Neural cell (in vitro differentiated cells): Measurements from ENCODE around the gene WNK2. TPM values are rescaled to one million over a fixed set of nuclear protein-coding genes. Genes with fewer than 3 reads are reported as not detected.

ENCODE experiments used
- H2AFZ ChIP-seq: fragments of 200-600, 300-800 bp; sonication (generic), shearing (Covaris generic); 2 replicates; pipeline ENCODE4 v1.6.0; 2014; ENCODE audit warnings: low read depth, mild to moderate bottlenecking, antibody characterized with exemption, low read length, moderate library complexity
- H3F3A ChIP-seq: fragments of 200-600 bp; shearing (Covaris generic); 2 replicates; pipeline ENCODE4 v1.6.1; 2016; ENCODE audit warnings: mild to moderate bottlenecking, moderate library complexity, mixed read lengths, antibody characterized with exemption, low read length; ENCODE audit not compliant: insufficient read depth, poor library complexity, severe bottlenecking
- H3K27ac ChIP-seq: fragments of 200-600, 300-800 bp; sonication (generic), shearing (Covaris generic); 2 replicates; pipeline ENCODE4 v1.5.1; 2014; ENCODE audit warnings: mild to moderate bottlenecking, low read length, moderate library complexity
- H3K27me3 ChIP-seq: fragments of 300-800, 200-600 bp; sonication (generic), shearing (Covaris generic); 2 replicates; pipeline ENCODE4 v1.6.0; 2014; ENCODE audit warnings: mild to moderate bottlenecking, low read depth, low read length, moderate library complexity; ENCODE audit not compliant: insufficient read depth
- H3K36me3 ChIP-seq: fragments of 300-800, 200-600 bp; sonication (generic), shearing (Covaris generic); 2 replicates; pipeline ENCODE4 v1.5.1; 2014; ENCODE audit warnings: mild to moderate bottlenecking, antibody characterized with exemption, low read length, moderate library complexity; ENCODE audit not compliant: insufficient read depth
- H3K4me2 ChIP-seq: fragments of 300-800, 200-600 bp; sonication (generic), shearing (Covaris generic); 2 replicates; pipeline ENCODE4 v1.6.0; 2014; ENCODE audit warnings: mild to moderate bottlenecking, low read length
- H3K4me3 ChIP-seq: fragments of 300-800, 200-600 bp; sonication (generic), shearing (Covaris generic); 2 replicates; pipeline ENCODE4 v1.5.1; 2014; ENCODE audit warnings: mild to moderate bottlenecking, low read length, moderate library complexity
- H3K79me2 ChIP-seq: fragments of 200-600 bp; shearing (Covaris generic); replicated peaks from 2 replicates; pipeline ENCODE4 v1.6.0; 2014; ENCODE audit warnings: mild to moderate bottlenecking, low read length, moderate library complexity; ENCODE audit not compliant: insufficient read depth
- H3K9ac ChIP-seq: fragments of 300-800, 200-600 bp; sonication (generic), shearing (Covaris generic); 2 replicates; pipeline ENCODE4 v1.6.1; 2016; ENCODE audit warnings: mild to moderate bottlenecking, low read length, mixed read lengths
- H3K9me2 ChIP-seq: fragments of 200-600 bp; shearing (Covaris generic); 2 replicates; pipeline ENCODE4 v1.6.1; 2016; ENCODE audit warnings: mild to moderate bottlenecking, low read length, mixed read lengths; ENCODE audit not compliant: insufficient read depth
- H3K9me3 ChIP-seq: fragments of 200-600, 300-800 bp; sonication (generic), shearing (Covaris generic); 2 replicates; pipeline ENCODE4 v1.6.1; 2016; ENCODE audit warnings: mild to moderate bottlenecking, mixed run types, low read length, moderate library complexity, mixed read lengths
- H4K20me1 ChIP-seq: fragments of 200-600 bp; shearing (Covaris generic); 2 replicates; pipeline ENCODE4 v1.6.1; 2016; ENCODE audit warnings: mild to moderate bottlenecking, mixed run types; ENCODE audit not compliant: insufficient read depth
- EP300 ChIP-seq: fragments of 450-650 bp; conservative IDR thresholded peaks from 2 replicates; pipeline ENCODE4 v1.6.1; 2014; ENCODE audit warnings: antibody characterized with exemption, mild to moderate bottlenecking, moderate library complexity; ENCODE audit not compliant: poor library complexity, severe bottlenecking
- EZH2 ChIP-seq: fragments of 200-600, 300-800 bp; shearing (Covaris generic), sonication (generic); IDR thresholded peaks from 2 replicates; pipeline ENCODE4 v1.6.1; 2014; ENCODE audit warnings: antibody characterized with exemption, low read length, borderline replicate concordance, mild to moderate bottlenecking; ENCODE audit not compliant: insufficient read depth, poor library complexity, severe bottlenecking
- MXI1 ChIP-seq: fragments of 450-650 bp; conservative IDR thresholded peaks from 2 replicates; pipeline ENCODE4 v1.6.1; 2014; ENCODE audit warnings: antibody characterized with exemption, mild to moderate bottlenecking; ENCODE audit not compliant: poor library complexity, severe bottlenecking
- POLR2AphosphoS5 ChIP-seq: IDR thresholded peaks from 2 replicates; pipeline ENCODE4 v1.6.1; 2012
- RAD21 ChIP-seq: fragments of 450-650 bp; conservative IDR thresholded peaks from 2 replicates; pipeline ENCODE4 v1.6.1; 2014; ENCODE audit warnings: antibody characterized with exemption, mild to moderate bottlenecking, moderate library complexity
- SMC3 ChIP-seq: fragments of 450-650 bp; conservative IDR thresholded peaks from 2 replicates; pipeline ENCODE4 v1.6.1; 2014; ENCODE audit warnings: antibody characterized with exemption, mild to moderate bottlenecking, moderate library complexity; ENCODE audit not compliant: poor library complexity
- TAF1 ChIP-seq: IDR thresholded peaks from 2 replicates; pipeline ENCODE4 v1.6.1; 2012; ENCODE audit warnings: low read depth
- polyA plus RNA-seq: library from polyadenylated mRNA; depleted of rRNA; stranded (reverse); fragments of >200 nt; gene quantifications from 2 replicates; pipeline ENCODE4 v1.2.3, GENCODE V29; 2014
- TF ChIP-seq, protein P1 (sequence below): fragments of 450-650 bp; IDR thresholded peaks from 2 replicates; pipeline ENCODE4 v1.5.1; 2014; ENCODE audit warnings: antibody characterized with exemption, mild to moderate bottlenecking, moderate library complexity; ENCODE audit not compliant: poor library complexity, severe bottlenecking
- TF ChIP-seq, protein P2 (sequence below): IDR thresholded peaks from 2 replicates; pipeline ENCODE4 v1.6.1; 2012; ENCODE audit warnings: borderline replicate concordance

WNK2 gene
- polyA plus RNA-seq, 1 donor from 2014 or later = 37.1 TPM

DNA sequence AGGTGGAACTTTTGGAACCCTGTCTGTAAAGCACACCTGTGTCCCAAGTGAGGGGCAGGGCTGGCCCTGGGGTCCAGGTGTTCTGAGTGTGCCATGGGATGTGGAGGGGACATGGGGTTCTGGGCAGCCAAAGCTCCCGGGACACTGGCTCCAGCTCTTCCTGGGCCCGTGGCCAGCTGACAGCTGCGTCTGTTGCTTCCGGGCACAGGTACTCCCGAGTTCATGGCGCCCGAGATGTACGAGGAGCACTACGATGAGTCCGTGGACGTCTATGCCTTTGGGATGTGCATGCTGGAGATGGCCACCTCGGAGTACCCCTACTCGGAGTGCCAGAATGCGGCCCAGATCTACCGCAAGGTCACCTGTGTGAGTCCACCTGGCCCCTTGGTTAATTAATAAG is 50.7 kb downstream of the WNK2 start:
- Histone ChIP-seq H3K4me3 (no peak overlapping the region), H2AFZ (no peak overlapping the region), H3K36me3 (peaks cover 15% of the 10 kb centered on the region), H3F3A (no peaks in the 10 kb centered on the region), H3K27ac (no peak overlapping the region), H3K9me2 (no peaks in the 10 kb centered on the region), H3K27me3 (no peaks in the 10 kb centered on the region), H3K79me2 (no peaks in the 10 kb centered on the region), H3K9me3 (no peaks in the 10 kb centered on the region), H4K20me1 (peaks cover 3% of the 10 kb centered on the region), H3K4me2 (no peak overlapping the region), H3K9ac (no peak overlapping the region)
- TF ChIP-seq MXI1 (no peak), RAD21 (no peak), TAF1 (no peak), POLR2AphosphoS5 (no peak), EZH2 (no peak)

DNA sequence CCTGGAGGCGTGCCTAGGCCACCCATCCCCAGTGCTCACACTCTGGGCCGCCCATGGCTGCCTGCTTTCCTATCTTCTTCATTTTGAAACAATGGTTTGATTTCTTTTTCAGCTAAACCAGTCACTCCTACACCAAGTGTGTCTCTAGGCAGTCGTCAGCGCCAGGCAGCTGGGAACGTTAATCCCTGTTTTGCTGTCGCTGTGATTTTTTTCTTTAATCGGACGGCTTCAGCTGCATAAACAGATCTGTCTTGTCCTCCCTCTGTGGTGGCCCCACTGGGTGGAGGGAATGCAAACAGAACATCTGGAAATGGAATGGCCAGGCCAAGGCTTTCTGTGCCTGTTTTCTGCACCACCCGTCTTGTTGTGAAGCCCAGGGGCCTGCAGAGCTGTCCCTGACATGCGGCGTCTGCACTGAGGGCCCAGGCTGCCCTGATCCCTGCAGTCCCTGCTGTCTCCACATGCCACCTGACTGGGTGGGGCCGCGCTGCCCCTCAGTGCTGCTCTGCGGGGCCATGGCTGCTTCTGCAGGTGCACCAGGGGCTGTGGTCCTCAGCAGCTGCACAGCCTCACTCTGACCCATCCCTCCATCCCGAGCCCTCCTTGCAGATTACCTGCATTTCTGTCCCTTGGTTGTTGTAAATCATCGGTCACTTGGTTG is 51.5 kb downstream of the WNK2 start:
- H3K27ac ChIP-seq = no peak overlapping the region
- H3K9ac ChIP-seq = no peak overlapping the region
- H3K79me2 ChIP-seq = no peaks in the 10 kb centered on the region
- TF ChIP-seq, protein P1, sequence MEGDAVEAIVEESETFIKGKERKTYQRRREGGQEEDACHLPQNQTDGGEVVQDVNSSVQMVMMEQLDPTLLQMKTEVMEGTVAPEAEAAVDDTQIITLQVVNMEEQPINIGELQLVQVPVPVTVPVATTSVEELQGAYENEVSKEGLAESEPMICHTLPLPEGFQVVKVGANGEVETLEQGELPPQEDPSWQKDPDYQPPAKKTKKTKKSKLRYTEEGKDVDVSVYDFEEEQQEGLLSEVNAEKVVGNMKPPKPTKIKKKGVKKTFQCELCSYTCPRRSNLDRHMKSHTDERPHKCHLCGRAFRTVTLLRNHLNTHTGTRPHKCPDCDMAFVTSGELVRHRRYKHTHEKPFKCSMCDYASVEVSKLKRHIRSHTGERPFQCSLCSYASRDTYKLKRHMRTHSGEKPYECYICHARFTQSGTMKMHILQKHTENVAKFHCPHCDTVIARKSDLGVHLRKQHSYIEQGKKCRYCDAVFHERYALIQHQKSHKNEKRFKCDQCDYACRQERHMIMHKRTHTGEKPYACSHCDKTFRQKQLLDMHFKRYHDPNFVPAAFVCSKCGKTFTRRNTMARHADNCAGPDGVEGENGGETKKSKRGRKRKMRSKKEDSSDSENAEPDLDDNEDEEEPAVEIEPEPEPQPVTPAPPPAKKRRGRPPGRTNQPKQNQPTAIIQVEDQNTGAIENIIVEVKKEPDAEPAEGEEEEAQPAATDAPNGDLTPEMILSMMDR = no peak
- TF ChIP-seq EP300 = no peak
- TF ChIP-seq RAD21 = no peak
- no peak for TF ChIP-seq MXI1
- no peak for TF ChIP-seq SMC3
- TF ChIP-seq TAF1 = no peak
- TF ChIP-seq, protein P2, sequence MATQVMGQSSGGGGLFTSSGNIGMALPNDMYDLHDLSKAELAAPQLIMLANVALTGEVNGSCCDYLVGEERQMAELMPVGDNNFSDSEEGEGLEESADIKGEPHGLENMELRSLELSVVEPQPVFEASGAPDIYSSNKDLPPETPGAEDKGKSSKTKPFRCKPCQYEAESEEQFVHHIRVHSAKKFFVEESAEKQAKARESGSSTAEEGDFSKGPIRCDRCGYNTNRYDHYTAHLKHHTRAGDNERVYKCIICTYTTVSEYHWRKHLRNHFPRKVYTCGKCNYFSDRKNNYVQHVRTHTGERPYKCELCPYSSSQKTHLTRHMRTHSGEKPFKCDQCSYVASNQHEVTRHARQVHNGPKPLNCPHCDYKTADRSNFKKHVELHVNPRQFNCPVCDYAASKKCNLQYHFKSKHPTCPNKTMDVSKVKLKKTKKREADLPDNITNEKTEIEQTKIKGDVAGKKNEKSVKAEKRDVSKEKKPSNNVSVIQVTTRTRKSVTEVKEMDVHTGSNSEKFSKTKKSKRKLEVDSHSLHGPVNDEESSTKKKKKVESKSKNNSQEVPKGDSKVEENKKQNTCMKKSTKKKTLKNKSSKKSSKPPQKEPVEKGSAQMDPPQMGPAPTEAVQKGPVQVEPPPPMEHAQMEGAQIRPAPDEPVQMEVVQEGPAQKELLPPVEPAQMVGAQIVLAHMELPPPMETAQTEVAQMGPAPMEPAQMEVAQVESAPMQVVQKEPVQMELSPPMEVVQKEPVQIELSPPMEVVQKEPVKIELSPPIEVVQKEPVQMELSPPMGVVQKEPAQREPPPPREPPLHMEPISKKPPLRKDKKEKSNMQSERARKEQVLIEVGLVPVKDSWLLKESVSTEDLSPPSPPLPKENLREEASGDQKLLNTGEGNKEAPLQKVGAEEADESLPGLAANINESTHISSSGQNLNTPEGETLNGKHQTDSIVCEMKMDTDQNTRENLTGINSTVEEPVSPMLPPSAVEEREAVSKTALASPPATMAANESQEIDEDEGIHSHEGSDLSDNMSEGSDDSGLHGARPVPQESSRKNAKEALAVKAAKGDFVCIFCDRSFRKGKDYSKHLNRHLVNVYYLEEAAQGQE = no peak
- TF ChIP-seq POLR2AphosphoS5 = no peak
- no peak for TF ChIP-seq EZH2
- H4K20me1 ChIP-seq = peaks cover 3% of the 10 kb centered on the region
- no peaks in the 10 kb centered on the region for H3F3A ChIP-seq
- H3K4me3 ChIP-seq = no peak overlapping the region
- H3K27me3 ChIP-seq = no peaks in the 10 kb centered on the region
- no peak overlapping the region for H3K4me2 ChIP-seq
- H2AFZ ChIP-seq = no peak overlapping the region
- no peaks in the 10 kb centered on the region for H3K9me2 ChIP-seq
- H3K9me3 ChIP-seq = no peaks in the 10 kb centered on the region
- H3K36me3 ChIP-seq = peaks cover 15% of the 10 kb centered on the region
